Fibroblast of mammary gland (primary cell): Measurements from ENCODE around the gene OTUD5.

Experiments used
- DNase-seq: peaks from one replicate; pipeline ENCODE4 v3.0.0-alpha.2; 2010; ENCODE audit warnings: low read depth
- H3K4me3 ChIP-seq: 2 replicates; pipeline ENCODE4 v1.5.1; 2011; ENCODE audit warnings: low read depth, mild to moderate bottlenecking, low read length, moderate library complexity; ENCODE audit not compliant: control insufficient read depth
- TF ChIP-seq, protein P1 (sequence below): conservative IDR thresholded peaks from 2 replicates; pipeline ENCODE4 v1.5.1; 2011; ENCODE audit warnings: low read depth, low read length, inconsistent platforms; ENCODE audit not compliant: control insufficient read depth, insufficient read depth

Gene OTUD5

DNA sequence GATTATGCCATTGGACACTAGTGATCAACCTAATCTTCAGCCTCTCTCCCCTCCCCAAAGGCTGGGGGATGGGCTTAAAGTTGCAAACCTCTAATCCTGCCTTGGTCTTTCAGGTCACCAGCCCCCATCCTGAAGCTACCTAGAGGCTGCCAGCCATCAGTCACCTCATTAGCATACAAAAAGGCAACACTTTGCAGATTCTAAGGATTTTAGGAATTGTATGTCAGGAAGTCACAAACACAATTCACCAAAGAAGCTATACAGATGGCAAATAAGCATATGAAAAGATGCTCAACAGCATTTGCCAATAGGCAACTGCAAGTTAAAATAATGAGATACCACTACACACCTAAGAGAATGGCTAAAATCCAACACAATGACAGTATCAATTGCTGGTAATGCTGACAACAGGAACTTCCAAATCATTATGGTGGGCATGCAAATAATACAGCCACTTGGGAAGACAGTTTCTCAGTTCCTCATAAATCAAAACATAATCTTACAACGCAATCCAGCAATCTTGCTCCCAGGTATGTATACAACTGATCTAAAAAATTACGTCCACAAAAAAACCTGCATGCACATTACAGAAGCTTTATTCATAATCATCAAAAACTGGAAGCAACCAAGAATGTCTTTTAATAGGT lies 29.5 kb downstream of the OTUD5 start:
- no peak overlapping the region for H3K4me3 ChIP-seq
- TF ChIP-seq, protein P1, sequence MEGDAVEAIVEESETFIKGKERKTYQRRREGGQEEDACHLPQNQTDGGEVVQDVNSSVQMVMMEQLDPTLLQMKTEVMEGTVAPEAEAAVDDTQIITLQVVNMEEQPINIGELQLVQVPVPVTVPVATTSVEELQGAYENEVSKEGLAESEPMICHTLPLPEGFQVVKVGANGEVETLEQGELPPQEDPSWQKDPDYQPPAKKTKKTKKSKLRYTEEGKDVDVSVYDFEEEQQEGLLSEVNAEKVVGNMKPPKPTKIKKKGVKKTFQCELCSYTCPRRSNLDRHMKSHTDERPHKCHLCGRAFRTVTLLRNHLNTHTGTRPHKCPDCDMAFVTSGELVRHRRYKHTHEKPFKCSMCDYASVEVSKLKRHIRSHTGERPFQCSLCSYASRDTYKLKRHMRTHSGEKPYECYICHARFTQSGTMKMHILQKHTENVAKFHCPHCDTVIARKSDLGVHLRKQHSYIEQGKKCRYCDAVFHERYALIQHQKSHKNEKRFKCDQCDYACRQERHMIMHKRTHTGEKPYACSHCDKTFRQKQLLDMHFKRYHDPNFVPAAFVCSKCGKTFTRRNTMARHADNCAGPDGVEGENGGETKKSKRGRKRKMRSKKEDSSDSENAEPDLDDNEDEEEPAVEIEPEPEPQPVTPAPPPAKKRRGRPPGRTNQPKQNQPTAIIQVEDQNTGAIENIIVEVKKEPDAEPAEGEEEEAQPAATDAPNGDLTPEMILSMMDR = no peak
- DNase-seq = no peak

DNA sequence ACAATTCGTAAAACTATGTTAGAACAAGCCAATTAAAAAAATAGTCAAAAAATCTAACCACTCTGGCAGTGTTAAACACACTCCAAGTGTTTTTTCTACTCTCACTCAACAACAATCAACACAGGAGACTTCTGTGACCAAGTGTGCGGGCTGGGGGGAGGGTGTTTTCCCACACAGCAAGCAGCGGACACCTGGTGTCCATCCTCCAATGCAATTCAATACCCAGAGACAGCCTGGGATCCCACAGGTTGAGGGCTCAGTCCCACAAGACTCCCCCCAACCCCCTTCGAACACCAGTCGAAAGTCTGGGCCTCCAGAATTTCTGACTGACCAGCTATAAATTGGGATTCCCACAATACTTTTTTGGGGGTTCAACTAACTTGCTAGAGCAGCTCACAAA lies 30.3 kb downstream of the OTUD5 start:
- TF ChIP-seq, protein P1 = no peak
- H3K4me3 ChIP-seq = no peak overlapping the region
- no peak for DNase-seq

DNA sequence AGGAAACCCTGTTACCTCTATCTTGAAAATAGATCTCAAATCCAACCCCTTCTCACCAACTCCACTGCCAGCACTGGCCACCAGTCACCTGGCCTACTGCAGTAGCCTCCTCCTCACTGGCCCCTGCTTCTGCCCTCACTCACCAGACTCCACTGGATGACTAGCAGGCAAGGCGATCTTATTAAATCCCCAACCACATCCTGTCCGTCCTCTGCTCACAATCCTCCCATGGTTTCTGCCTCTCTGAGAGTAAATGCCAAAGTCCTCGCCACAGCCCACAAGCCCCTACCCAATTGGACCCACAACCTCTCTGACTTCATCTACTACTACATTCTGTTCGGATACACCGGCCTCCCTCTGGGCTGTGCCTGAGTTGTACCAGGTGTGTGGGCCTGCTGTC lies 33.1 kb downstream of the OTUD5 start:
- no peak overlapping the region for H3K4me3 ChIP-seq
- TF ChIP-seq, protein P1 = no peak
- no peak for DNase-seq

DNA sequence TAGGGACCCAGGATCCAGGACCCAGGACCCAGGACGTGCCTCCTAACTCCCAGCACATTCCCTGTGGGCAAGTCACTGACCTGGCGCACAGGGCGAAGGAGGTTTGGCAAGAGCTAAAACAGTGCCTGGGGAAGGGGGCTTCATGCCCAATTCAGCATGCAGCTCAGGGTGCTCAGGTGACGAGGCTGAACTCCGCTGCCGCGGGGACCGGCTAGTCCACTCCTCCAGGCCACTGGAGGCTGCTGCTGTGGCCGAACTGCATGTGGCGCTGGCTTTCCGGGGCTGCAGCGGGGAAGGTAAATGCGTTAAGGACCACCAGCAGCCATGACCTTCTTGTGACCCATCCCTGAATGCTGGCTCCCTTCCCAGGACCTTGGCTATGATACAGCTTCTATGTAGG lies 33.6 kb downstream of the OTUD5 start:
- no peak for DNase-seq
- no peak overlapping the region for H3K4me3 ChIP-seq
- TF ChIP-seq, protein P1 = no peak

DNA sequence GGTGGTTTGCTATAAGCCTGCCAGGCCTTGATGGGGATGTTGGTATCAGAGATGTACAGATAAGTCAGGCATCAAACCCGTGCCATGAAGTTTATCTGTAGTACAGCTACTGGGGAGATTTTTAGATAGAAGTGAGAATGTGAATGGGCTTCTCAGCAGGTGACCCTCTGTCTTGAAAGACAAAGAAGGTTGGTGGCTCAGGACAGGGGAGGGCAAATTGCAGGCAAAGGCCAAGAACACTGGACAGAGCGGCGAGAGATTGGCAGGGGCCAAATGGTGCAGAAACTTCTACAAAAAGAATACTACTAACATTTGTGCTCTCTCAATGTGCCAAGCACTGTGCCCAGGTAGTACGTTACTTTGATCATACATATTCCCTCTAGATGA lies 36.7 kb downstream of the OTUD5 start:
- TF ChIP-seq, protein P1 = no peak
- no peak overlapping the region for H3K4me3 ChIP-seq
- no peak for DNase-seq

DNA sequence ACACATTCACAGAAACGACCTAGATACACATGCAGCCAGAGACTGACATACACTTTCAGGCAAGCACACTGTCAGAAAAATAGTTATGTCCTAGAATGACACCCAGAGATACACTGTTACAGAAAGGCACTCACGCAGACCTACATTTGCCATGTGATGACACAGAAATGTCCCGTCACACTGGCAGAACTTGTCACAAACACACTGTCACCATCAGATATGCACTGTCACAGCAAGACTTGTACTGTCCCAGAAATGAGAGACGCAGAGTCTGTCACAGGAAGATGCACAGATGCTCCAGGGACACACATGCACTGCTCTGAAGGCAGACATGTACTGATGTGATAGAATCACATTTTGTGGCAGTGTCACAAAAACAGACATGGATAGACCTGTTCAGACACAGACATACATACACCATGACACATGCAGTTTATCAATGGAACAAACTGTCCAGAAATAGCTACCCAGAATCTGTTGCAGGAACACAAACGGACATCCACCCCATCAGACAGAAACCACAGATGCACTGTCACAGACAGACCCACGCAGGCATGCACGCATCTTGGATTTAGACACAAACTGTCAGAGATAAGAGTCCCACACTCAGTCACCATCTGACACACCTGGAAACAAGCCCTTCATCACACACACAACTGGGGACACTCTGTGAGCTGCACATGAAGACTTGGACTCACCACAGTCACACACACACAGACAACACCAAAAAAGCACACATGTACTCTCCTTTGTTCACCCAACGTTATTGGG lies 37.3 kb downstream of the OTUD5 start:
- no peak overlapping the region for H3K4me3 ChIP-seq
- no peak for DNase-seq
- TF ChIP-seq, protein P1 = no peak

DNA sequence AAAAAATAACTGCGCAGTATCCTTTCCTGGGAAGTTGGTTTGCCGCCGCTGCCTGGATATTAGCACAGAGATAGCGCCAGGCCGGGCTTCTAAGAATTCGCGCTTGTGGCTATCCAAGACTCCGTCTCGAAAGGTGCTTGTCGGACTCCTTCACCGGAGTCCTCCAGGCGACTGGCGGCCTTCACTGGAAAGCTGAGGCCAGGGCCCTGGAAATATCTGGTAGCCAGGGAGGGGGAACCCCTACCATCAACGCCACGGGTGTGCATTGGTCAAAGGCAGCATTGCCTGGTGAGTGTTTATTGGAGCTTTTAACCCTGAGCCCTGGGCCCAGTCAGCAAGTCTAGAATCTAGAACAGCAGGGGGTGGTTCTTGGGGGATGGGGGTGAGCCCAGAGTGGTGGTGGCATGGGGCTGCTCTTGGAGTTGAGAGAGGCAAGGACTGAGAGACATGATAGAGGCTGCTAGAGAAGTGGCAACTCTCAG lies 38.0 kb downstream of the OTUD5 start:
- no peak for DNase-seq
- H3K4me3 ChIP-seq = peak overlapping the region; percentile 43
- TF ChIP-seq, protein P1 = no peak
